RWPE2 (cell line): ENCODE measurements around the gene CDC42EP3.

ENCODE experiments used
- ATAC-seq: fragments of 200-7000 bp; cut with Tn5 transposase; 3 replicates; pipeline ENCODE4 v1.9.1; 2021; ENCODE audit warnings: low read depth
- DNase-seq: peaks from one replicate; pipeline ENCODE4 v3.0.0-alpha.2; 2020; ENCODE audit warnings: low spot score
- H3K27ac ChIP-seq: fragments of 450-650 bp; 2 replicates; pipeline ENCODE4 v1.5.1; 2017; ENCODE audit warnings: mild to moderate bottlenecking; ENCODE audit not compliant: poor library complexity, severe bottlenecking
- H3K27me3 ChIP-seq: fragments of 250-450 bp; sonication (Bioruptor Pico); 2 replicates; pipeline ENCODE4 v1.5.1; 2021; ENCODE audit warnings: mild to moderate bottlenecking, moderate library complexity; ENCODE audit not compliant: insufficient read depth, poor library complexity, severe bottlenecking
- H3K36me3 ChIP-seq: fragments of 250-450 bp; sonication (Bioruptor Pico); 2 replicates; pipeline ENCODE4 v1.5.1; 2020; ENCODE audit warnings: low read depth, mild to moderate bottlenecking, moderate library complexity
- H3K4me1 ChIP-seq: fragments of 250-450 bp; sonication (Bioruptor Pico); 2 replicates; pipeline ENCODE4 v1.5.1; 2021; ENCODE audit warnings: mild to moderate bottlenecking, moderate library complexity; ENCODE audit not compliant: insufficient read depth, poor library complexity, severe bottlenecking
- H3K4me3 ChIP-seq: fragments of 250-450 bp; sonication (Bioruptor Pico); 2 replicates; pipeline ENCODE4 v1.5.1; 2021; ENCODE audit warnings: mild to moderate bottlenecking, moderate library complexity; ENCODE audit not compliant: severe bottlenecking
- H3K9me3 ChIP-seq: fragments of 250-450 bp; sonication (Bioruptor Pico); 2 replicates; pipeline ENCODE4 v1.5.1; 2021; ENCODE audit warnings: mild to moderate bottlenecking, moderate library complexity; ENCODE audit not compliant: severe bottlenecking
- CTCF ChIP-seq: fragments of 450-650 bp; IDR thresholded peaks from one replicate; pipeline ENCODE4 v1.5.1; 2017; ENCODE audit warnings: mild to moderate bottlenecking, moderate library complexity; ENCODE audit not compliant: poor library complexity, severe bottlenecking

Gene CDC42EP3

GRCh38 chr2:37713258-37713700 is 41.8 kb upstream of the CDC42EP3 start:
- ATAC-seq (peak; percentile 74), DNase-seq (no peak)
- H3K27ac ChIP-seq: peak overlapping the region; percentile 77
- no peak for TF ChIP-seq CTCF
- H3K9me3 ChIP-seq: peaks cover 10% of the 10 kb centered on the region
- H3K4me3 ChIP-seq: no peak overlapping the region
- H3K36me3 ChIP-seq: no peaks in the 10 kb centered on the region
- H3K27me3 ChIP-seq: no peaks in the 10 kb centered on the region
- H3K4me1 ChIP-seq: peaks cover 34% of the 10 kb centered on the region

GRCh38 chr2:37711831-37712230 is 40.4 kb upstream of the CDC42EP3 start:
- H3K9me3 ChIP-seq: peaks cover 10% of the 10 kb centered on the region
- peak overlapping the region; percentile 77 for H3K27ac ChIP-seq
- TF ChIP-seq CTCF: no peak
- peak; percentile 79 for ATAC-seq
- no peaks in the 10 kb centered on the region for H3K27me3 ChIP-seq
- H3K36me3 ChIP-seq: no peaks in the 10 kb centered on the region
- peaks cover 34% of the 10 kb centered on the region for H3K4me1 ChIP-seq
- no peak overlapping the region for H3K4me3 ChIP-seq
- no peak for DNase-seq

GRCh38 chr2:37711308-37711731 is 39.9 kb upstream of the CDC42EP3 start:
- Histone ChIP-seq H3K36me3 (no peaks in the 10 kb centered on the region), H3K27me3 (no peaks in the 10 kb centered on the region), H3K4me1 (peaks cover 34% of the 10 kb centered on the region), H3K27ac (peak overlapping the region; percentile 77), H3K9me3 (peaks cover 10% of the 10 kb centered on the region), H3K4me3 (no peak overlapping the region)
- DNase-seq (no peak), ATAC-seq (peak; percentile 88)
- TF ChIP-seq CTCF: no peak

GRCh38 chr2:37709111-37709510 is 37.7 kb upstream of the CDC42EP3 start:
- Histone ChIP-seq H3K4me1 (peaks cover 34% of the 10 kb centered on the region), H3K27me3 (no peaks in the 10 kb centered on the region), H3K9me3 (peaks cover 2% of the 10 kb centered on the region), H3K4me3 (no peak overlapping the region), H3K36me3 (no peaks in the 10 kb centered on the region), H3K27ac (no peak overlapping the region)
- no peak for DNase-seq
- TF ChIP-seq CTCF: no peak
- no peak for ATAC-seq

- TF ChIP-seq CTCF: no peak
- no peak overlapping the region for H3K4me3 ChIP-seq
- H3K27me3 ChIP-seq: no peaks in the 10 kb centered on the region
- no peak overlapping the region for H3K27ac ChIP-seq
- H3K9me3 ChIP-seq: no peaks in the 10 kb centered on the region
- no peak for ATAC-seq
- H3K4me1 ChIP-seq: peaks cover 26% of the 10 kb centered on the region
- no peak for DNase-seq
- no peaks in the 10 kb centered on the region for H3K36me3 ChIP-seq
Observed at GRCh38 chr2:37708146-37708545, 36.7 kb upstream of the CDC42EP3 start.
